Spleen (tissue), 7 donors: ENCODE results near the gene SCUBE2.

ENCODE experiments used
- POLR2A ChIP-seq, 3 donors: fragments of 450-650 bp; IDR thresholded peaks; one replicate each; pipeline ENCODE4 v1.5.1; 2017; ENCODE audit warnings: antibody characterized with exemption in 3 of 3, mild to moderate bottlenecking in 1 of 3
- TF ChIP-seq, protein P1 (sequence below), 11 experiments: fragments of 200-600 bp in 7 of 11; fragments of 450-650 bp in 4 of 11; sonication (generic) in 4 of 11; IDR thresholded peaks in 8 of 11; conservative IDR thresholded peaks in 3 of 11; 1 replicate in 7 of 11; 2 replicates in 4 of 11; pipeline versions ENCODE4 v1.4.0 to v1.8.0; 2016 to 2021; ENCODE audit warnings: antibody characterized with exemption in 11 of 11, inconsistent platforms in 4 of 11, mild to moderate bottlenecking in 1 of 11
- donor health status: DM: no; HTN: no; CAD: no; lungs with moderate emphysema.
- donor health status: DM: no; HTN: no; CAD: no.
- donor health status: DM: no; HTN: no; CAD: no.

GRCh38 chr11:9103542-9104276 is 12.3 kb upstream of the SCUBE2 start:
- TF ChIP-seq, protein P1, sequence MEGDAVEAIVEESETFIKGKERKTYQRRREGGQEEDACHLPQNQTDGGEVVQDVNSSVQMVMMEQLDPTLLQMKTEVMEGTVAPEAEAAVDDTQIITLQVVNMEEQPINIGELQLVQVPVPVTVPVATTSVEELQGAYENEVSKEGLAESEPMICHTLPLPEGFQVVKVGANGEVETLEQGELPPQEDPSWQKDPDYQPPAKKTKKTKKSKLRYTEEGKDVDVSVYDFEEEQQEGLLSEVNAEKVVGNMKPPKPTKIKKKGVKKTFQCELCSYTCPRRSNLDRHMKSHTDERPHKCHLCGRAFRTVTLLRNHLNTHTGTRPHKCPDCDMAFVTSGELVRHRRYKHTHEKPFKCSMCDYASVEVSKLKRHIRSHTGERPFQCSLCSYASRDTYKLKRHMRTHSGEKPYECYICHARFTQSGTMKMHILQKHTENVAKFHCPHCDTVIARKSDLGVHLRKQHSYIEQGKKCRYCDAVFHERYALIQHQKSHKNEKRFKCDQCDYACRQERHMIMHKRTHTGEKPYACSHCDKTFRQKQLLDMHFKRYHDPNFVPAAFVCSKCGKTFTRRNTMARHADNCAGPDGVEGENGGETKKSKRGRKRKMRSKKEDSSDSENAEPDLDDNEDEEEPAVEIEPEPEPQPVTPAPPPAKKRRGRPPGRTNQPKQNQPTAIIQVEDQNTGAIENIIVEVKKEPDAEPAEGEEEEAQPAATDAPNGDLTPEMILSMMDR (IDR thresholded peaks at IDR 0.05 in 8 of 11, conservative IDR thresholded peaks at IDR 0.05 in 3 of 11): no peak
- no peak for TF ChIP-seq POLR2A (IDR thresholded peaks at IDR 0.05)
